Adrenal gland (tissue), 5 donors: Measurements from ENCODE around the gene TMEM138.

Experiments used
- POLR2A ChIP-seq, 2 donors: fragments of 450-650 bp; IDR thresholded peaks; one replicate each; pipeline ENCODE4 v1.6.1; 2017; ENCODE audit warnings: antibody characterized with exemption in 2 of 2, mild to moderate bottlenecking in 2 of 2, moderate library complexity in 1 of 2
- TF ChIP-seq, protein P1 (sequence below), 6 experiments: fragments of 450-650 bp in 4 of 6; fragments of 200-600 bp in 2 of 6; sonication (generic) in 1 of 6; IDR thresholded peaks; 1 replicate in 5 of 6; 2 replicates in 1 of 6; pipeline versions ENCODE4 v1.5.1 to v1.8.0; 2016 to 2021; ENCODE audit warnings: antibody characterized with exemption in 6 of 6, mild to moderate bottlenecking in 2 of 6, moderate library complexity in 1 of 6
- donor health status: DM: no; HTN: no; CAD: no.

DNA sequence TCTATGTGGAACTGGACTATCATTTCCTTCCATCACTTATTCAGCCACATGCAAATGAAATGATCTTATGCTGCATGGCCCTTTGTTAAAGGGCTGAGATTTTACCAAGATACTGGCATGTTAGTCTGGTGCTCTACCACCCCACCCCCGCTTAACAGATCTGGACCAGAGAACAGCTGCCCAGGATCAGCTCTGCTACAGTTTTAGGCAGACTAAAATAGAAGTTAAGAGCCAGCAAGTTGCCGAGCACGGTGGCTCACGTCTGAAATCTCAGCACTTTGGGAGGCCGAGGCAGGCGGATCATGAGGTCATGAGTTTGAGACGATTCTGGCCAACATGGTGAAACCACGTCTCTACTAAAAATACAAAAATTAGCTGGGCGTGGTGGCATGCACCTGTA lies 33.8 kb upstream of the TMEM138 start:
- TF ChIP-seq, protein P1, sequence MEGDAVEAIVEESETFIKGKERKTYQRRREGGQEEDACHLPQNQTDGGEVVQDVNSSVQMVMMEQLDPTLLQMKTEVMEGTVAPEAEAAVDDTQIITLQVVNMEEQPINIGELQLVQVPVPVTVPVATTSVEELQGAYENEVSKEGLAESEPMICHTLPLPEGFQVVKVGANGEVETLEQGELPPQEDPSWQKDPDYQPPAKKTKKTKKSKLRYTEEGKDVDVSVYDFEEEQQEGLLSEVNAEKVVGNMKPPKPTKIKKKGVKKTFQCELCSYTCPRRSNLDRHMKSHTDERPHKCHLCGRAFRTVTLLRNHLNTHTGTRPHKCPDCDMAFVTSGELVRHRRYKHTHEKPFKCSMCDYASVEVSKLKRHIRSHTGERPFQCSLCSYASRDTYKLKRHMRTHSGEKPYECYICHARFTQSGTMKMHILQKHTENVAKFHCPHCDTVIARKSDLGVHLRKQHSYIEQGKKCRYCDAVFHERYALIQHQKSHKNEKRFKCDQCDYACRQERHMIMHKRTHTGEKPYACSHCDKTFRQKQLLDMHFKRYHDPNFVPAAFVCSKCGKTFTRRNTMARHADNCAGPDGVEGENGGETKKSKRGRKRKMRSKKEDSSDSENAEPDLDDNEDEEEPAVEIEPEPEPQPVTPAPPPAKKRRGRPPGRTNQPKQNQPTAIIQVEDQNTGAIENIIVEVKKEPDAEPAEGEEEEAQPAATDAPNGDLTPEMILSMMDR (IDR thresholded peaks at IDR 0.05), result no peak
- TF ChIP-seq POLR2A (IDR thresholded peaks at IDR 0.05), result no peak
